ENCODE results near the gene CPA2.

The CPA2 gene

DNA sequence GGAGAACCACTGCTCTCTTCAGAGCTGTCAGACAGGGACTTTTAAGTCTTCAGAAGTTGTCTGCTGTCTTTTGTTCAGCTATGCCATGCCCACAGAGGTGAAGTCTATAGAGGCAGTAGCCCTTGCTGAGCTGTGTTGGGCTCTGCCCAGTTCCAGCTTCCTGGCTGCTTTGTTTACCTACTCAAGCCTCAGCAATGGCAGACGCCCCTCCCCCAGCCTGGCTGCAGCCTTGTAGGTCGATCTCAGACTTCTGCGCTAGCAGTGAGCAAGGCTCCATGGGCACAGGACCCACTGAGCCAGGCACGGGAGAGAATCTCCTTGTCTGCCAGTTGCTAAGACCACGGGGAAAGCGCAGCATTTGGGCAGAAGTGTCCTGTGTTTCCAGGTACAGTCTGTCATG, 12.1 kb upstream of the CPA2 start:
- Histone ChIP-seq H3K9ac (no peak overlapping the region), H3K9me3 (replicated peaks in 1 of 11) (peaks cover 10 to 20% (median 18%) of the 10 kb centered on the region in 11 experiments; a peak in 16 of 22 replicates), H3K4me1 (no peaks in the 10 kb centered on the region), H3K27ac (no peak overlapping the region), H3K36me3 (no peaks in the 10 kb centered on the region), H4K20me1 (no peaks in the 10 kb centered on the region), H3K4me2 (no peak overlapping the region), H3K27me3 (no peaks in the 10 kb centered on the region), H3K4me3 (no peak overlapping the region)
- no peak for TF ChIP-seq Cebpa-rat (IDR thresholded peaks at IDR 0.05)

GRCh38 chr7:130256704-130257103, 10.0 kb upstream of the CPA2 start:
- Histone ChIP-seq H3K27me3 (no peaks in the 10 kb centered on the region), H3K4me2 (no peak overlapping the region), H4K20me1 (no peaks in the 10 kb centered on the region), H3K4me3 (no peak overlapping the region), H3K36me3 (no peaks in the 10 kb centered on the region), H3K4me1 (no peaks in the 10 kb centered on the region), H3K9ac (no peak overlapping the region), H3K27ac (no peak overlapping the region), H3K9me3 (replicated peaks in 1 of 11) (peaks cover 10 to 20% (median 18%) of the 10 kb centered on the region in 11 experiments; a peak in 16 of 22 replicates)
- no peak for TF ChIP-seq Cebpa-rat (IDR thresholded peaks at IDR 0.05)

- no peak for TF ChIP-seq Cebpa-rat (IDR thresholded peaks at IDR 0.05)
- no peak overlapping the region for H3K9ac ChIP-seq
- H3K4me2 ChIP-seq = no peak overlapping the region
- H3K36me3 ChIP-seq = no peaks in the 10 kb centered on the region
- H3K27me3 ChIP-seq = no peaks in the 10 kb centered on the region
- no peak overlapping the region for H3K4me3 ChIP-seq
- peaks cover 0 to 10% (median 8%) of the 10 kb centered on the region in 10 experiments; a peak in 12 of 20 replicates for H3K4me1 ChIP-seq
- H3K27ac ChIP-seq = no peak overlapping the region
- H3K9me3 ChIP-seq (replicated peaks in 1 of 11) = peaks cover 5 to 14% (median 12%) of the 10 kb centered on the region in 11 experiments; a peak in 15 of 22 replicates
- H4K20me1 ChIP-seq = no peaks in the 10 kb centered on the region
Observed at GRCh38 chr7:130258494-130259078, 8.1 kb upstream of the CPA2 start.

DNA sequence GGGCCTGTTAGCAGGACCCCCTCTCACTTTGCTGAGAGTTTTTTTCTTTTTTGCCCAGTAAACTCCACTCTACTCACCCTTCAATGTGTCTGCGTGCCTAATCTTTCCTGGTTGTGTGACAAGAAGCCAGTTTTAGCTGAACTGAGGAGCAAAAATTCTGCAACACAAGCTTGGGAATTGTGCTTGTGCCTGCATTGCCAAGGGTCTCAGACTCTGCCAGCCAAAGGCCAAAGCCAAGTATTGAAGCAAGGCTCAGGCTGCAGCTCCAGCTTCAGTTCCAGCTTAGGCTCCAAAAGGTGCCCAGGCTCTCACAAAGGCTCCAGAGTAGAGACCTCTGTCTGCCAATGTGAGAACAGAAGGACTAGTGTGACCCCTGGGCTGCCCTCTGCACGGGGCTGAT, 4.2 kb upstream of the CPA2 start:
- Histone ChIP-seq H3K27me3 (no peaks in the 10 kb centered on the region), H4K20me1 (no peaks in the 10 kb centered on the region), H3K4me3 (no peak overlapping the region), H3K9ac (no peak overlapping the region), H3K36me3 (no peaks in the 10 kb centered on the region), H3K4me1 (peaks cover 0 to 12% (median 8%) of the 10 kb centered on the region in 10 experiments; a peak in 12 of 20 replicates), H3K9me3 (replicated peaks in 1 of 11) (no peaks in the 10 kb centered on the region), H3K27ac (no peak overlapping the region), H3K4me2 (peak overlapping the region in 2 of 11 experiments; percentile 30 to 56; a peak in 1 of 22 replicates)
- TF ChIP-seq Cebpa-rat (IDR thresholded peaks at IDR 0.05) = no peak

- Histone ChIP-seq H3K9ac (no peak overlapping the region), H3K4me3 (no peak overlapping the region), H3K9me3 (replicated peaks in 1 of 11) (no peaks in the 10 kb centered on the region), H3K4me1 (peaks cover 0 to 12% (median 8%) of the 10 kb centered on the region in 10 experiments; a peak in 12 of 20 replicates), H3K4me2 (peak overlapping the region in 6 of 11 experiments; percentile 11 to 56 (median 32); a peak in 8 of 22 replicates), H4K20me1 (no peaks in the 10 kb centered on the region), H3K27me3 (no peaks in the 10 kb centered on the region), H3K36me3 (no peaks in the 10 kb centered on the region), H3K27ac (no peak overlapping the region)
- TF ChIP-seq Cebpa-rat (IDR thresholded peaks at IDR 0.05) = no peak
Observed at GRCh38 chr7:130263130-130263529, 3.5 kb upstream of the CPA2 start.

GRCh38 chr7:130266961-130267321, 278 bp downstream of the CPA2 start:
- TF ChIP-seq Cebpa-rat (IDR thresholded peaks at IDR 0.05) = no peak
- no peak overlapping the region for H3K9ac ChIP-seq
- no peak overlapping the region for H3K4me2 ChIP-seq
- no peak overlapping the region for H3K27ac ChIP-seq
- no peaks in the 10 kb centered on the region for H3K27me3 ChIP-seq
- peaks cover 0 to 12% (median 8%) of the 10 kb centered on the region in 10 experiments; a peak in 12 of 20 replicates for H3K4me1 ChIP-seq
- no peaks in the 10 kb centered on the region for H4K20me1 ChIP-seq
- no peaks in the 10 kb centered on the region for H3K9me3 ChIP-seq (replicated peaks in 1 of 11)
- no peak overlapping the region for H3K4me3 ChIP-seq
- H3K36me3 ChIP-seq = no peaks in the 10 kb centered on the region

DNA sequence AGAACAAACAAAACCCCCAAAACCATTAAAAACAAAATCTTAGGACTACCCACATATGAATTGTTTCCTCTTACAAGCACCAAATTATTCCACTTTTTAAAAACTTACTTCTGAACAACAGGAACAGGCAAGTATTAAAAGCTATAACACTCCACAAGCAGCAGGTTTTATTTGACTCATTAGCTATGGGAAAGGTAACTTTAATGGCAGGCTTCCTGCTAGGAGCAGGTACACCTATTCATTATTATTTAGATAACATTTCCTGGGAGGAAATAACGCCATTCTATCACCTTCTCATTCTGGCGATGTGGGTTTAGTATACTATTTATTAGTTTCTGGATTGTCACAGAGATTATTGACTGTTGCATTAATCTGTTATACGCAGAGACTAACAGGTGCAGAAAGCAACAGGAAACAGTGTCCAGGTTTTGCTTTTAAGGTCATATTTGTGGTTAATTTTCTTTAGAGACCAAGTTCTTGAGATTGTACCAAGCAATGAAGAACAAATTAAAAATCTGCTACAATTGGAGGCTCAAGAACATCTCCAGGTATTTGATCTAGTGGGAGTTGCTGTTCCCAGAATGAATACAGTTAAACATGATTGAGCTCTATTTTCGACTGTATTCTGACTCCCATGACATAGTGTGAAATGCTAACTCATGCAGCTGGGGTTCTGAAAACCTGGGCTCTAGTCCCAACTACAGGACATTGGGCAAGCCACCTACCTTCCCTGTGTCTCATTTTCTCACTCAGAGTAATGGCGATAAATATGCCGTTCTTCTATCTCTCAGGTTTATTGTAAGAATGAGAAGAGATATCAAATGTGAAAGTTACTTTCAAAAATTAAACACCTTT, 2.0 kb downstream of the CPA2 start:
- no peaks in the 10 kb centered on the region for H3K36me3 ChIP-seq
- H3K27ac ChIP-seq = no peak overlapping the region
- no peak overlapping the region for H3K4me3 ChIP-seq
- H4K20me1 ChIP-seq = no peaks in the 10 kb centered on the region
- H3K27me3 ChIP-seq = peaks cover 0 to 10% (median 5%) of the 10 kb centered on the region in 11 experiments; a peak in 8 of 22 replicates
- H3K9me3 ChIP-seq (replicated peaks in 1 of 11) = no peaks in the 10 kb centered on the region
- no peak overlapping the region for H3K4me2 ChIP-seq
- H3K4me1 ChIP-seq = peaks cover 0 to 11% (median 8%) of the 10 kb centered on the region in 10 experiments; a peak in 15 of 20 replicates
- no peak overlapping the region for H3K9ac ChIP-seq
- TF ChIP-seq Cebpa-rat (IDR thresholded peaks at IDR 0.05) = no peak

DNA sequence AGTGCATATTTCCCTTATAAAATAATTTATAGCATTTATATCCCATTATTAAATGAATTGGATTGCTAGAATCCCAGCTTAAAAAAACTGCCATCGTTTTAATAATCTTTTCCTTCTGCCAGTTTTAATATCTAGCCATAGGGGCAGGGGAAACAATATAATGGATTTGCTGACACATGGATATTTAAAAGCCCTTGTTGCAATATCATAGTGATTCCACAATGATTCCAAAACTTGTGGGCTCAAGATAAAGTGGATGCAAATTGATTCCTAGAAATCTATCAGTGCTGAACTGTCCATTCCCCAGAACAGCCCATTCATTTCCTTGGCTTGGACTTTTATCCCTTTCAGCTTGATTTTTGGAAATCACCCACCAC, 2.6 kb downstream of the CPA2 start:
- H3K36me3 ChIP-seq = no peaks in the 10 kb centered on the region
- TF ChIP-seq Cebpa-rat (IDR thresholded peaks at IDR 0.05) = no peak
- no peak overlapping the region for H3K27ac ChIP-seq
- H3K4me3 ChIP-seq = no peak overlapping the region
- H4K20me1 ChIP-seq = no peaks in the 10 kb centered on the region
- H3K9me3 ChIP-seq (replicated peaks in 1 of 11) = no peaks in the 10 kb centered on the region
- H3K4me2 ChIP-seq = no peak overlapping the region
- no peak overlapping the region for H3K9ac ChIP-seq
- peaks cover 0 to 10% (median 5%) of the 10 kb centered on the region in 11 experiments; a peak in 8 of 22 replicates for H3K27me3 ChIP-seq
- H3K4me1 ChIP-seq = peaks cover 0 to 14% (median 8%) of the 10 kb centered on the region in 10 experiments; a peak in 15 of 20 replicates

- H3K9me3 ChIP-seq (replicated peaks in 1 of 11) = no peaks in the 10 kb centered on the region
- no peak overlapping the region for H3K9ac ChIP-seq
- H3K27ac ChIP-seq = no peak overlapping the region
- H3K4me3 ChIP-seq = no peak overlapping the region
- no peak for TF ChIP-seq Cebpa-rat (IDR thresholded peaks at IDR 0.05)
- H3K4me2 ChIP-seq = no peak overlapping the region
- no peaks in the 10 kb centered on the region for H4K20me1 ChIP-seq
- peaks cover 0 to 23% (median 10%) of the 10 kb centered on the region in 10 experiments; a peak in 15 of 20 replicates for H3K4me1 ChIP-seq
- no peaks in the 10 kb centered on the region for H3K36me3 ChIP-seq
- H3K27me3 ChIP-seq = peaks cover 0 to 10% (median 5%) of the 10 kb centered on the region in 11 experiments; a peak in 8 of 22 replicates
Observed at GRCh38 chr7:130270947-130271800, 4.5 kb downstream of the CPA2 start.
